Renal cortex interstitium (tissue), 11 donors: ENCODE results near the gene CD40. TPM values are rescaled to one million over a fixed set of nuclear protein-coding genes. Genes with fewer than 3 reads are reported as not detected.
A peak's percentile ranks its signal among the peaks of the same experiment; 100 is the strongest.

Source experiments
- DNase-seq, 11 donors: peaks; one replicate each; pipeline ENCODE4 v3.0.0-alpha.2; 2013; ENCODE audit warnings: low read depth in 9 of 11, low spot score in 4 of 11; ENCODE audit errors: extremely low read depth in 1 of 11
- polyA plus RNA-seq, 3 donors: library from polyadenylated mRNA; unstranded; fragments of 120-200 nt; gene quantifications; one replicate each; pipeline ENCODE4 v1.2.1, GENCODE V29; 2013; ENCODE audit not compliant: insufficient read length in 3 of 3

Gene CD40
- polyA plus RNA-seq, 3 donors = 4.1 to 5.7 (median 5.3) TPM

- DNase-seq = no peak
These were observed 41.2 kb downstream of the CD40 start for GRCh38 chr20:46159101-46159897.

- no peak for DNase-seq
These were observed 42.5 kb downstream of the CD40 start for GRCh38 chr20:46160661-46161060.

GRCh38 chr20:46161921-46162320 is 43.8 kb downstream of the CD40 start:
- DNase-seq = no peak

- DNase-seq = no peak
These were observed 46.1 kb downstream of the CD40 start for GRCh38 chr20:46164254-46164653.

- no peak for DNase-seq
These were observed 49.0 kb downstream of the CD40 start for GRCh38 chr20:46167080-46167479.

DNA sequence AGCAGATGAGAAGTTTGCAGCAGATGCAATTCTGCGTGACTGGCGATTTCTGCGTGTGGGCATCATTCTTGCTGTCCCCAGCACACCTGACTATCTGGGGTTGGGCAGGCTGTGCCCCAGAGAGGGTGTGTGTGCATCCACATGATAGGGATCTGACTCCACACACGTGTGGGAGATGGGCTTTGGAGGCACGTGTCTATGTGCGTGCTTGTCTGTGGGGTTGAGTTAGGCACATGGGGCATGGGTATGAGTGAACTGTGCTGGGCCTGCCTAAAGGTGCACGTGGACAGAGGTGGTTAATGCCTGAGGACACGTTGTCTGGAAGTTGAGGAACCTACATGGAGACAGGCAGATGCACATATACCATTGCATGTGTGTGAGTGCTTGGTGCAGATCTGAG is 50.3 kb downstream of the CD40 start:
- DNase-seq = no peak

- no peak for DNase-seq
These were observed 51.4 kb downstream of the CD40 start for GRCh38 chr20:46169245-46170171.

- DNase-seq = no peak
These were observed 53.4 kb downstream of the CD40 start for GRCh38 chr20:46171476-46171875.

DNA sequence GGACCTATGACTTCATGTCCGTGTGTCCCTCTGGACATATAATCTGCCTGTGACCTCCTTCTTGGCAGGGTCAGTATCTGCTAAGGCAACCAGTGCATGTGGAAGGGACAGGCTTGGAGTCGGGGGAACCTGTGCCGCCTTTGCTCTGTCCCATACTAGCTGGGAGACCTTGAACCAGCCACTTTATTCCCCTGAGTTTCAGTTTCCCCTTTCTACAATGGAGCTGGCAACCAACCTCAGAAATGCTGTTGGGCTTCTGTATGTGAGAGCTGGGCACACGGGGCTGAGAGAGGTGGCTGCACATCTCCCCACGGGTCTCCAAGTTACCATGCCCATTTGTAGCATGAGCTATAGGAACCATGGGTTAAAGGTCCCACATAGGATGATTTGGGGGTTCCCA is 53.8 kb downstream of the CD40 start:
- no peak for DNase-seq

GRCh38 chr20:46172455-46172854 is 54.3 kb downstream of the CD40 start:
- no peak for DNase-seq

- DNase-seq = no peak
These were observed 54.9 kb downstream of the CD40 start for GRCh38 chr20:46172961-46173536.

GRCh38 chr20:46173652-46174468 is 55.7 kb downstream of the CD40 start:
- no peak for DNase-seq

- DNase-seq = peak in 10 of 11 donors; percentile 29 to 61 (median 52)
These were observed 56.5 kb downstream of the CD40 start for GRCh38 chr20:46174469-46175126.

DNA sequence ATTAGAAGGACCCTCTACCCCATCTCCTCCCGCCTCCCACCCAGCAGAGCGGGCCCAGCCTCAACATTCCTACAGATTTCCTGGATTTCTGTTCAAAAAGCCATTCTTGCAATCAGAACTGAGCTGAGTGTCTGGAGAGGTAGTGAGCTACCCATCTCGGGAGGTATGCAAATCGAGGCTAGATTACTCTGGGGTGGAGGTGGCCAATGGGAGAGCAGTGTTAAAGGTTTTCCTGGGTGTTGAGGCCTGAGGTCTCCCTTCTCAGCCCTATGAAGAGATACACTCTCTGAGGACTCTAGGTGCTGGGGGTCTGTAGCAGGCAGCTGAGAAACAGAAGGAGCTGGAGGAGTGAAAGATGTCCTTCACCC is 57.0 kb downstream of the CD40 start:
- no peak for DNase-seq

DNA sequence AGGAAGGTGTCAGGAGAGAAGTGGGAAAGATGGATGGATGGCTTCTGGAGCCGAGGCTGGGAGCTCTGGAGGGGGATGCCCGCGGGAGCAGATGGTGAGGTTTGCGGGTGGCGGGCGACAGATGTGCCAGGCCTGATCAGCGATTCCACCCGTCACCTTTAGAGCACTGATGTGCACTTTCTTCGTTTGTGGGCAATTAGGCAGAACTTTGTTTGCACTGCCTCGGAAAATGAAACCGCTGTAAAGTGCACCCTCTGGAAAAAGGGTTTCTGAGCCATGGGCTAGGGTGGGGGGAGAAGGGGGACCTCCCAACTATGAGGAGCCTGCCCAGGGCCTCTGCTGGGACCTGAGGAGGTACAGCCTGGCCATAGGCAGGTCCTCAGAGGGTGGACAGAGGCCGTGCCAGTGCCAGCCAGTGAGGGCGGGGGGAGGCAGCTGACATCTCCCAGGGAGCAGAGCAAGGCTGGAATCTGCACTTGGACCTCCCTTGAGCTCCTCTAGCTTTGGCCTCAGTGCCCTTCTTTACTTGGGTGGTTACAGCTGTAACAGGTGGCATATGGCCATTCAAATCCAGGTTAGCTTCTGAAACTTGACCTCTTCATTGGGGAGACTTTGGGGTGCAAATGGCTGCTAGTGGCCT is 58.7 kb downstream of the CD40 start:
- no peak for DNase-seq

DNA sequence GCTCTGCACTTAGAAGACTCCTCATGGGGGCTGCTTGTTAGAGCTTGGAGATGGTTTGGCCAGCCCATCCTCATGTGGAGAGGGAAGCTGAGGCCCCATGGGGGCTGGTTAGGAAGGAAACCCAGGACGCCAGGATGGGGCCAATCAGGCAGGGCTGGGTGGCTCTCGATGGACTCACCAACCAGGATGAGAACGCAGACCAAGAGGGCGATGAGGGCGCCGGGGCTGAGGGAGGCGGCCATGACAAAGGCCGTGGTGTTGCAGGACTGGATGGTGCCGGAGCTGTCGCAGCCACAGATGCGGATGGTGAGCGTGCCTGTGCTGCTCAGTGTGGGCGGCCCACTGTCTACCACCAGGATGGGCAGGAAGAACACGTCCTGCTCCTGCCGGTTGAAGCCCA is 59.7 kb downstream of the CD40 start:
- no peak for DNase-seq

DNA sequence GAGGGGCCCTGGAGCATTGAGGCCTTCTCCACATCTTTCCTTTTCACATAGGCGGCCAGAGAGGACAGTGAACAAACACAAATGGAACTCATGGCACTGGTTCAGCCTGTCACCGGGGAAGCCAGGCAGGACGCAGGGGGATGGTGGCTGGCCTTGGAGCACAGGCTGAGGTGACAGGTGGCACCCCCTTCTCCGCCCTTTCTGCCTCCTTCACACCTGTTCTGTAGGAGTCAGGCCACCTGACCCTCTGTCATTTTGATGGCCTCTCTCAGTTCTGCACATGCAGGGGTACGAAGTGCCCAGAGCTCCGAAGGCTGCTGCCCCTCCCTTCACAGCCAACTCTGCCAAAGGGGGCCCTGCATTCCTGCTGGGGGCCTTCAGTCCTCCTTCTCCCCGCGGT is 60.8 kb downstream of the CD40 start:
- no peak for DNase-seq
